Medulla oblongata (tissue), 1 donor: ENCODE data around the gene KCNK18.
"Not testable (repeated sequence)": the region's sequence is repeated elsewhere in the genome, so short reads cannot be mapped to it uniquely, and the experiment has no call there.

ENCODE experiments used
- DNase-seq: peaks from one replicate; pipeline ENCODE4 v3.0.0-alpha.2; 2015; ENCODE audit errors: extremely low spot score

KCNK18 gene

GRCh38 chr10:117170244-117170643 is 27.0 kb upstream of the KCNK18 start:
- no peak for DNase-seq

- peak; percentile 92 for DNase-seq
Observed at GRCh38 chr10:117174439-117175214, 22.7 kb upstream of the KCNK18 start.

- no peak for DNase-seq
Observed at GRCh38 chr10:117175215-117175900, 21.9 kb upstream of the KCNK18 start.

- DNase-seq = peak; percentile 91
Observed at GRCh38 chr10:117175901-117176534, 21.3 kb upstream of the KCNK18 start.

GRCh38 chr10:117178190-117178589 is 19.1 kb upstream of the KCNK18 start:
- DNase-seq = no peak

GRCh38 chr10:117184296-117184695 is 13.0 kb upstream of the KCNK18 start:
- DNase-seq = no peak

- no peak for DNase-seq
Observed at GRCh38 chr10:117184821-117185220, 12.5 kb upstream of the KCNK18 start.

GRCh38 chr10:117185817-117186216 is 11.5 kb upstream of the KCNK18 start:
- not testable (repeated sequence) for DNase-seq

- DNase-seq = no peak
Observed at GRCh38 chr10:117186832-117187615, 10.3 kb upstream of the KCNK18 start.

- no peak for DNase-seq
Observed at GRCh38 chr10:117188371-117188770, 8.9 kb upstream of the KCNK18 start.

- no peak for DNase-seq
Observed at GRCh38 chr10:117189557-117189956, 7.7 kb upstream of the KCNK18 start.

- DNase-seq = no peak
Observed at GRCh38 chr10:117198088-117198487, 799 bp downstream of the KCNK18 start.

- DNase-seq = no peak
Observed at GRCh38 chr10:117201826-117202225, 4.5 kb downstream of the KCNK18 start.

GRCh38 chr10:117204316-117204715 is 7.0 kb downstream of the KCNK18 start:
- no peak for DNase-seq

GRCh38 chr10:117212176-117212575 is 14.9 kb downstream of the KCNK18 start:
- no peak for DNase-seq

GRCh38 chr10:117214401-117214800 is 17.1 kb downstream of the KCNK18 start:
- no peak for DNase-seq

GRCh38 chr10:117215079-117215478 is 17.8 kb downstream of the KCNK18 start:
- DNase-seq = no peak

- DNase-seq = no peak
Observed at GRCh38 chr10:117216028-117216427, 18.7 kb downstream of the KCNK18 start.

GRCh38 chr10:117216611-117217195 is 19.4 kb downstream of the KCNK18 start:
- DNase-seq = peak; percentile 65

GRCh38 chr10:117217196-117217761 is 20.0 kb downstream of the KCNK18 start:
- DNase-seq = no peak

GRCh38 chr10:117218654-117219053 is 21.4 kb downstream of the KCNK18 start:
- DNase-seq = no peak
